ENCODE data around the gene RBCK1. TPM values are rescaled to one million over a fixed set of nuclear protein-coding genes. Genes with fewer than 3 reads are reported as not detected.

RBCK1 gene
- total RNA-seq, 1 donor from 2014 or later = 128 TPM

DNA sequence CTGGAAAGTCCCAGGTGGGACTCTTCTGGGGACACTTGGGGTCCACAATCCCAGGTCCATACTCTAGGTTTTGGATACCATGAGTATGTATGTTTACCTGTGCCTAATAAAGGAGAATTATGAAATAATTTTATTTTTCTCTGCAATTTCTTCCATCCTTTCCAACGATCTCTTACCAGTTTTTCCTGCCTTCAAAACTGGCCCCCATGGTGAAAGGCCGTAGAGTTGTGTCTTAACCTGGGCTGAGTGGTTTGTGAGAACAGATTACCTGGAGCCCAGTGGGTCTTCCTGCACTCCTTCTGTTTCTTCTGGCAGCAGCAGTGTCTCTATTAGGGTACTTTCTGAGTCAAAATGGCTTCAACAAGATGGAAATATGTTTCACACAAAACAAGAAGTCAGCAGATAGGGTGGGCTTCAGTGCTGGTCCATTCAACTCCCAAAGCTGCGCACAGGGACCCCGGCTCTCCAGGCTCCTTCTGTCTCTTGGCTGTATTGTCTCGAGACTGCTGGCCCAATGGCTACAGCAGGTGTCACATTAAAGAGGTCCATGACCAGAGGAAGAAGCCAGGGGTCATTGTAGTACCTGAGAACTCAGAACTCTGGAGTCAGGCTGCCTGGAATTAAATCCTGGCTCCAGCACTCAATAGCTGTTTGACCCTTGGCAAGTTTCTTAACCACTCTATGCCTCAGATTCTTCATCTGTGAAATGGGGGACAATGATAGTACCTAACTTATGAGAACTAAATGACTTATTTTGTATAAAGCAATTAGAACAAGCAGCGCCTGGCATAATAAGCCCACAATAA, 10.5 kb upstream of the RBCK1 start:
- H3K4me1 Mint-ChIP-seq = peaks cover 16% of the 10 kb centered on the region
- intact Hi-C loops (cut with micrococcal nuclease) = no loop called here
- no peak overlapping the region for H3K4me3 Mint-ChIP-seq
- no peak overlapping the region for H3K27ac Mint-ChIP-seq
- peaks cover 34% of the 10 kb centered on the region for H3K36me3 Mint-ChIP-seq (ENCODE audit: low read depth)
- DNase-seq = no peak
- no peaks in the 10 kb centered on the region for H3K27me3 Mint-ChIP-seq
- no peaks in the 10 kb centered on the region for H3K9me3 Mint-ChIP-seq

DNA sequence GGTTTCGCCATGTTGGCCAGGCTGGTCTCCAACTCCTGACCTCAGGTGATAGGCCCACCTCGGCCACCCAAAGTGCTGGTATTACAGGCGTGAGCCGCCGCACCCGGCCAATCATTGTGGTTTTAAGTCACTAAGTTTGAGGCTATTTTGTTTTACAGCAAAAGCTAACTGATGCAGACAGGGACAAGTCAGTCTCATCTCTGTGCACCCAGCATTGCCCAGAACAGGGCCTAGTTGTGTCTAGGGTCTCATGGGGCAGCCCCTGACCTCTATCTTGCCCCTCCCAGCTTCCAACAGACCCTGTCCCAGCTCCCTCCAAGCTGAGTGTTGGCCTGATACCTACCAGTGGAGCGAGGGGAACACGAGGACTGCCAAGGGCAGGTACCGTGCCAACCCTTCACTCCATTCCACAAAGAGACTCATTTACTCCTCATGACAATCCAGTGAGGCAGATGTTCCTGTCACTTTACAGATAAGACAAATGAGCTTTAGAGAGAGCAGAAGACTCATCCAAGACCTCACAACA, 8.9 kb upstream of the RBCK1 start:
- no peaks in the 10 kb centered on the region for H3K27me3 Mint-ChIP-seq
- peaks cover 24% of the 10 kb centered on the region for H3K4me1 Mint-ChIP-seq
- peaks cover 29% of the 10 kb centered on the region for H3K36me3 Mint-ChIP-seq (ENCODE audit: low read depth)
- no peaks in the 10 kb centered on the region for H3K9me3 Mint-ChIP-seq
- no peak overlapping the region for H3K4me3 Mint-ChIP-seq
- intact Hi-C loops (cut with micrococcal nuclease) = no loop called here
- H3K27ac Mint-ChIP-seq = peak overlapping the region; percentile 25
- DNase-seq = no peak

DNA sequence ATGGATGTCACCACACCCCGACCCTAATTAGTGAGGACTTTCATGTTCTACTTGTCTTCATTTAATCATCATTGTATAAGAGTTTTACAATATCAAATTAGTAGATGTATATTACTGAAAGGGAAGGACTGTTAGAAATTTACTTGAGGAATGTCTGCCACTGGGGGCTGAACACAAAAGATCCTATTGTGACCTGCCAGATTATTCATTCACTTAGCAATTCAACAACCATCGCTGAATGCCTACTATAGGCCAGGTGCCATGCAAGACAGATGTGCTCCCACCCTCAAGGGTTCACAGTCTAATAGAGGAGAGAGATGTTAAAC, 8.0 kb upstream of the RBCK1 start:
- Mint-ChIP-seq H3K27me3 (no peaks in the 10 kb centered on the region), H3K9me3 (no peaks in the 10 kb centered on the region), H3K4me3 (no peak overlapping the region), H3K27ac (no peak overlapping the region), H3K4me1 (peaks cover 24% of the 10 kb centered on the region), H3K36me3 (ENCODE audit: low read depth) (peaks cover 23% of the 10 kb centered on the region)
- intact Hi-C loops (cut with micrococcal nuclease) = loop anchor here (5.0 kb wide), 1 partner anchor 48 kb away; no protein-coding TSS in a partner anchor
- DNase-seq = no peak

DNA sequence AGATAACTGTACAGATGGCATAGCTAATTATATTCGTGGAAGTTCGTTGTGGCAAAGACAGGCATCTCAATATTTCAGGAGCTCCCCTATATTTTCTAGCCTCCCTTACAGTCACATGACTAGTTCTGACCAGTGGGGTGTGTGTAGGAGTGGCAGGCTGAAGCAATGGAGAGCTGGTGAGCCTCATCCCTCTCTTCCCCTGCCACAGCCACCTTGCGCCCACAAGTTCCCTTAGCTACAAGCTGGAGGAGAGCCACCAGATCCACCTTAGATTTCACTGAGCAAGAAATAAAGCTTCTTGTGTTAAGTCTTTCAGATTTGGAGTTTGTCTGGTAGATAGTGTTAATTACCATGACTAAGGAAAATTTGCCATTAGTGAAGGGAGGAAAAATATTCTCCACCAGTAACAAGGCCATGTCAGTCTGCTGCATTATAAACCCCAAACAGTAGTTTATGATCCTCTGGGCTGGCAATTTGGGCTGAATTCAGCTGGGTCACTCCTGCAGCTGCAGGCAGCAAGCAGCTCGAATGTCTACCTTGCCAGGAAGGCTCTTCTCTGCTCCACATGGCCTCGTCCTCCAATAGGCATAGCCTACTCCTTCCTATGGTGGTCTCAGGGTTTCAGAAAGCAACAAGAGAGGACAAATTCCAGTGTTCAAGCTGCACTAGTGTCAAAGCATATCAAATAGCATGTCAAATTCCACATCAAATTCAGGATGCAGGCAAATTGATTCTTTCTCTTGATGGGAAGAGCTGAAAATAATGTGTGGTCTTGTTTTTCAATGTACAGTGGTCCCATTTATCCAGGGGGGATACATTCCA, 7.4 kb upstream of the RBCK1 start:
- intact Hi-C loops (cut with micrococcal nuclease) = loop anchor here (5.0 kb wide), 1 partner anchor 48 kb away; no protein-coding TSS in a partner anchor
- no peak for DNase-seq
- no peaks in the 10 kb centered on the region for H3K27me3 Mint-ChIP-seq
- H3K9me3 Mint-ChIP-seq = no peaks in the 10 kb centered on the region
- H3K4me3 Mint-ChIP-seq = no peak overlapping the region
- peaks cover 21% of the 10 kb centered on the region for H3K36me3 Mint-ChIP-seq (ENCODE audit: low read depth)
- no peak overlapping the region for H3K27ac Mint-ChIP-seq
- peaks cover 26% of the 10 kb centered on the region for H3K4me1 Mint-ChIP-seq

DNA sequence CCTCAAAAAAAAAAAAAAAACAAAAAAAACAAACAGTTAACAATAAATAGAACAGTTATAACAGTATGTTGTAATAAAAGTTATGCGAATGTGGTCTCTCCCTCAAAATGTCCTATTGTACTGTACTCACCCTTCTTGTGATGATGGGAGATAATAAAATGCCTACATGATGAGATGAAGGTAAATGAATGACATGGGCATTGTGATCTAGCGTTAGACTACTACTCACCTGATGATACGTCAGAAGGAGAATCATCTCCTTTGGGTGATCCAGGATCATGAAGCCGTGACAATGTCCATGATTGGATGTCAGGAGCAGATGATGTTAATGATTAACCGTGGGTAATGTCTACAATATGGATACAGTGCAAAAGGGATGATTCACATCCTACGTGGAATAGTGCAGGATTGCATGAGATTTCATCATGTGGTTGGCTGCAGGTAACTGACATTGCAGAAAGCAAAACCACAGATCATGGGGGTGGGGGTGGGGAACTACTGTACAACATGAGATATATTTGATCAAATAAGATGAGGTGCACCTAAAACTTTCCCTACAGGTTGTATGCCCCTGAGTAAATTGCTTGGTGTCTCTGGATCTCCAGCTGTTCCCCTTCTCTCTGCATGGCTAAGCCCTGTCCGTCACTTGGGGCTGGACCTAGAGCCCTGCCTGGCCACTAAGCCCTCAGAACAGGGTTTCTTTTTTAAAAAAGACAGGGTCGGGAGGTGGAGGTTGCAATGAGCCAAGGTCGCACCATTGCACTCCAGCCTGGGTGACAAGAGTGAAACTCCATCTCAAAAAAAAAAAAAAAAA, 6.2 kb upstream of the RBCK1 start:
- Mint-ChIP-seq H3K27ac (peak overlapping the region; percentile 28), H3K36me3 (ENCODE audit: low read depth) (peaks cover 16% of the 10 kb centered on the region), H3K27me3 (no peaks in the 10 kb centered on the region), H3K4me3 (peak overlapping the region; percentile 45), H3K9me3 (no peaks in the 10 kb centered on the region), H3K4me1 (peaks cover 30% of the 10 kb centered on the region)
- DNase-seq = no peak
- intact Hi-C loops (cut with micrococcal nuclease) = loop anchor here (5.0 kb wide), 1 partner anchor 50 kb away; no protein-coding TSS in a partner anchor

DNA sequence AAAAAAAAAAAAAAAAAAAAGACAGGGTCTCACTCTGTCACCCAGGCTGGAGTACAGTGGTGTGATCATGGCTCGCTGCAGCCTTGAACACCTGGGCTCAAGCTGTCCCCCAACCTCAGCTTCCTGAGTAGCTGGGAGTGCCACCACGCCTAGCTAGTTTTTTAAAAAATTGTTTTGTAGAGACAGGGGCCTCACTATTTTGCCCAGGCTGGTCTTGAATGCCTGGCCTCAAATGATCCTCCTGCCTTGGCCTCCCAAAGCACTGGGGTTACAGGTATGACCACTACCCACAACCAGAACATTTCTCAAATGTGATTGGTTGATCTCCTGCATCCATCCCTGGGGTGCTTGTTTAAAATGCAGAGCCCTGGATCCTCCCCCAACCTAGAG, 5.6 kb upstream of the RBCK1 start:
- no peak for DNase-seq
- H3K4me1 Mint-ChIP-seq = peaks cover 36% of the 10 kb centered on the region
- H3K36me3 Mint-ChIP-seq (ENCODE audit: low read depth) = peaks cover 13% of the 10 kb centered on the region
- peak overlapping the region; percentile 69 for H3K27ac Mint-ChIP-seq
- no peaks in the 10 kb centered on the region for H3K9me3 Mint-ChIP-seq
- intact Hi-C loops (cut with micrococcal nuclease) = loop anchor here (5.0 kb wide), 1 partner anchor 50 kb away; no protein-coding TSS in a partner anchor
- H3K27me3 Mint-ChIP-seq = no peaks in the 10 kb centered on the region
- no peak overlapping the region for H3K4me3 Mint-ChIP-seq

DNA sequence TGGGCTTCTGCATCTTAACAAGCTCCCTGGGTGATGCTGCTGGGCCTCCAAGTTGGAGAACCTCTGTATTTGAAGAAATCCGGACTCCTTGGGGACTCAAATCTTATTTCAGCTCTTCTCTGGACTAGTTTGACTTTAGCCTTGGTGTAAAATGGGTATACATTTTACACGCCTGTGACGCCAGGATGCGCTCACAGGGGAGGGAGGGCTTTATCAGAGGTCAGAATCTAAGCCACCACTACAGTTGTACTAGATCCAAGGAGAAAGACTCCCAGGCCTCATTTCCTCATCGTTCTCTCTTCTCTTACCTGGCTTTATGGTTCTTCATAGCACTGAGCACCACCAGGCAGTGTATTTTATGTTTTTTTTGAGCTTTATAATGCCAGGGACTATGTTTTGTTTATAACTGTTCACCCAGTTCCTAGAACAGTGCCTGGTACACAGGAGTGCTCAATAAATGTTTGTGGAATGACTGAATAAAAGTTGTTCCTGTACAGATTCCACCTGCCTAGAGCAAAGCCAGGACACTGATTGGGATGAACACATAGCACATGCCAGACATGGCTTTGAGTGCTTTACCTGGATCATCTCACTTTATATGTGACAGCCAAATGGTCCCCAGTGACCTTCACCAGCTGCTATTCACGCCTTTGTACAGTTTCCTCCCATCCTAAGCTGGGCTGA, 5.1 kb upstream of the RBCK1 start:
- no peak for DNase-seq
- peak overlapping the region; percentile 69 for H3K27ac Mint-ChIP-seq
- intact Hi-C loops (cut with micrococcal nuclease) = loop anchor here (5.0 kb wide), 1 partner anchor 51 kb away; no protein-coding TSS in a partner anchor
- peaks cover 12% of the 10 kb centered on the region for H3K36me3 Mint-ChIP-seq (ENCODE audit: low read depth)
- no peaks in the 10 kb centered on the region for H3K27me3 Mint-ChIP-seq
- peaks cover 36% of the 10 kb centered on the region for H3K4me1 Mint-ChIP-seq
- H3K4me3 Mint-ChIP-seq = no peak overlapping the region
- H3K9me3 Mint-ChIP-seq = no peaks in the 10 kb centered on the region

DNA sequence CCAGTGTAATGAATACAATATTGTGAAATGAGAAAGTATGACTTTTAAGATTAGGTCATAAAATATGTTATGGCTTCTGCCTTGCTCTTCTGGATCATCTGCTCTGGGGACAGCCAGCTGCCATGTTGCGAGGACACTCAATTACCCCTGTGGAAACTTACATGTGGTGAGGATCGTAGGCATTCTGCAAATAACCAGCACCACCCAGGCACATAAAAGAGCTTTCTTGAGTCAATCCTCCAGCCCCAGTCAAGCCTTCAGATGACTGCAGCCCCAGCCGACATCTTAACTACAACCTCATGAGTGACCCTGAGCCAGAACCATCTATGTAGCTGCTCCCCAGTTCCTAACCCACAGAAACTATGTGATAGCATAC, 4.5 kb upstream of the RBCK1 start:
- no peak for DNase-seq
- no peak overlapping the region for H3K4me3 Mint-ChIP-seq
- intact Hi-C loops (cut with micrococcal nuclease) = loop anchor here (5.0 kb wide), 1 partner anchor 51 kb away; no protein-coding TSS in a partner anchor
- no peak overlapping the region for H3K27ac Mint-ChIP-seq
- H3K36me3 Mint-ChIP-seq (ENCODE audit: low read depth) = peaks cover 9% of the 10 kb centered on the region
- no peaks in the 10 kb centered on the region for H3K27me3 Mint-ChIP-seq
- peaks cover 36% of the 10 kb centered on the region for H3K4me1 Mint-ChIP-seq
- H3K9me3 Mint-ChIP-seq = no peaks in the 10 kb centered on the region

DNA sequence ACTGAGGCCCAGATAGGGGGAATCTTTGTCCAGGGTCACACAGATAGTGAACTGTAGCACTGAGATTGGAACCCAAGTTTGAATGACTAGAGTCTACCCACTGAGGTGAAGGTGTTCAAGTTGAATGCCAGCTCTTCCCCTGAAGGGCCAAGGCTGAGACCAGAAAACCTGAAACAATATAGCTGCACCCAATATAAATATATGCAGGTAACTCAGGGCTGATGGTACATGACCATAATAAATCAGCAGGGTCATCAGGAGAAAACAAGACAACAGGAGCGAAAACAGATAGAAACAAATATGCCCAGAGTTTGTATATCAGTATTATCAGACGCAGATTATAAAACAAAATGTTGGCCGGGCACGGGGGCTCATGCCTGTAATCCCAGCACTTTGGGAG, 4.0 kb upstream of the RBCK1 start:
- Mint-ChIP-seq H3K27ac (no peak overlapping the region), H3K4me1 (peaks cover 37% of the 10 kb centered on the region), H3K36me3 (ENCODE audit: low read depth) (peaks cover 12% of the 10 kb centered on the region)

DNA sequence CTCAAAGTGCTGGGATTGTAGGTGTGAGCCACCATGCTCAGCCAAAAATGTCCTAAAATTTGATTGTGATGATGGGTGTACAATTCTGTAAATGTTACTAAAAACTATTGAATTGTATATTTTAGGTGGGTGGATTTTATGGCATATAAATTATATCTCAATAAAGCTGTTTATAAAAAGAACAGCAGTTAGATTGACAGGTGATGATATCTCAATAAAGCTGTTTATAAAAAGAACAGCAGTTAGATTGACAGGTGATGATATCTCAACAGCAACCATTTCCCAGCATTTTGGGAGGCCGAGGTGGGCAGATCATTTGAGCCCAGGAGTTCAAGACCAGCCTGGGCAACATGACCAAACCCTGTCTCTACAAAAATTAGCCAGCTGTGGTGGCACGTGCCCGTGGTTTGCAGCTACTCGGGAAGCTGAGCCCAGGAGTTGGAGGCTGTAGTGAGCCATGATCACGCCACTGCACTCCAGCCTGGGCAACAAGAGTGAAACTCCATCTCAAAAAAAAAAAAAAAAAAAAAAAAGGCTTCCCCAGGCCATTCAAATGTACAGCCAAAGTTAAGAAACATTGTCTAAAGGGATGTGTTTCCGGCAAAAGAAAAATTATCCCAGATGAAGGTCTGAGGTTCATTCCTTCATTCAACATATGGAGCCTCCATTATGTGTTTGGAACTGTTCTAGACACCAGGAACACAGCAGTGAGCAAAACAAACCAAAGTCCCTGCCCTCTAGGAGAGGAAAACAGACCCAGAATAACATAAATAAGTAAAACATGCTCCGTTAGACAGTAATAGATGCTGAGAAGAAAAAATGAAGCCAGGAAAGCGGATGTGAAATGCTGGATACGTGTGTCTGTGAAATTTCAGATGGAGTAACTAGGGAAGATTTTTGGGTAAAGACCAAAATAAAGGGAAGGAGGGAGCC, 1.6 kb upstream of the RBCK1 start:
- H3K9me3 Mint-ChIP-seq = no peaks in the 10 kb centered on the region
- H3K4me1 Mint-ChIP-seq = peaks cover 45% of the 10 kb centered on the region
- H3K27ac Mint-ChIP-seq = peak overlapping the region; percentile 89
- peaks cover 34% of the 10 kb centered on the region for H3K36me3 Mint-ChIP-seq (ENCODE audit: low read depth)
- DNase-seq = no peak
- no peaks in the 10 kb centered on the region for H3K27me3 Mint-ChIP-seq
- intact Hi-C loops (cut with micrococcal nuclease) = loop anchor here (5.0 kb wide), 1 partner anchor 136 kb away; the partner anchor contains the start of gene CSNK2A1
- peak overlapping the region; percentile 82 for H3K4me3 Mint-ChIP-seq

More for the DNA sequence above, 4.0 kb upstream of the RBCK1 start:
- no peak for DNase-seq
- H3K9me3 Mint-ChIP-seq = no peaks in the 10 kb centered on the region
- no peaks in the 10 kb centered on the region for H3K27me3 Mint-ChIP-seq
- H3K4me3 Mint-ChIP-seq = no peak overlapping the region
- intact Hi-C loops (cut with micrococcal nuclease) = loop anchor here (5.0 kb wide), 1 partner anchor 52 kb away; no protein-coding TSS in a partner anchor

DNA sequence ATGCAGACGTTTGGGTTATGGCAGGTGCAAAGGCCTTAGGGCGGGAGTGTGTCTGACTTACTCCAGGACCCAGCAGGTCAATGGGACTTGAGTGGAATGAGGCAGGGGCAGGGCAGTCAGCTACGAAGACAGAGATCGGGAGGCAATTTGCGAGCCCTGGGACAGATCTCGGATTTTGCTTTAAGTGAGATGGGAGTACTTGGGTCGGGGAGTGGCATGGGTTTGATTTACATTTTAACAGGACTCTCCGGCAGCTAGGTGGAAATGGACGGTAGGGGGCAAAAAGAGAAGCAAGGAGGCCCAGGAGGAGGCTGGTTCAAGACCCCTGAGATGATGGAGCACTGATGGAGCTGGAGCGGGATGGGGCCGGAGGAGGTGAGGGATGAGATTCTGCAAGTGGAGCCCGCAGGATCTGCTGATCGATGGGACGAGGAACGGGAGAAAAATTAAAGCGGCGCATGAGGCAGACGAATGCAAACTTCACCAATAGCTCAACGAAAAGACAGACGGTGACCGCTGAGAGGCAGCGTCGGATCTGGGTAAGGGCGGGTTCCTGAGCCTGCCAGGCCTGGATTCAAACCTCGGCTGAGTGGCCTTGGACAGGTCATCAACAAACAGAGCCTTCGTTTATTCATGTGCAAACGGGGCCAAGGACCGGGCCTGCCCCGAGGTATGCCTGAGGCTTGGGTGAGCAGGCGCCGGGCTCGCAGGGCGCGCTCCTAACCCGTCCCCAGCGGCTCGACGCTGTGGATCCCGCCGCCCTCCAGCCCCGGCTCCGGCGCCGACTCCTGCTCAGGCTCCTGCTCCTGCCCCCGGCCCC, 756 bp upstream of the RBCK1 start:
- peak overlapping the region; percentile 89 for H3K27ac Mint-ChIP-seq
- H3K27me3 Mint-ChIP-seq = no peaks in the 10 kb centered on the region
- peaks cover 4% of the 10 kb centered on the region for H3K9me3 Mint-ChIP-seq
- intact Hi-C loops (cut with micrococcal nuclease) = loop anchor here (5.0 kb wide), 1 partner anchor 135 kb away; the partner anchor contains the start of gene CSNK2A1
- H3K4me1 Mint-ChIP-seq = peaks cover 45% of the 10 kb centered on the region
- H3K4me3 Mint-ChIP-seq = peak overlapping the region; percentile 82
- H3K36me3 Mint-ChIP-seq (ENCODE audit: low read depth) = peaks cover 41% of the 10 kb centered on the region
- peak; percentile 91 for DNase-seq

Measured in activated CD4-positive, alpha-beta T cell treated with anti-CD3 and anti-CD28 coated beads, Interleukin-2, amount 10 ng/mL, durations not matched to agents 24 days and 14 days (primary cell).